OCI-LY3 (cell line): Measurements from ENCODE around the gene FRMPD4.

Source experiments
- EZH2phosphoT487 ChIP-seq: fragments of 200-600 bp; shearing (Covaris generic); IDR thresholded peaks from 2 replicates; pipeline ENCODE4 v1.6.1; 2018; ENCODE audit warnings: antibody characterized with exemption, mixed run types, low read depth
- TF ChIP-seq, protein P1 (sequence below): fragments of 200-600, 300-600 bp; sonication (generic); IDR thresholded peaks from 2 replicates; pipeline ENCODE4 v1.5.1; 2014; ENCODE audit warnings: antibody characterized with exemption, low read length, low read depth

DNA sequence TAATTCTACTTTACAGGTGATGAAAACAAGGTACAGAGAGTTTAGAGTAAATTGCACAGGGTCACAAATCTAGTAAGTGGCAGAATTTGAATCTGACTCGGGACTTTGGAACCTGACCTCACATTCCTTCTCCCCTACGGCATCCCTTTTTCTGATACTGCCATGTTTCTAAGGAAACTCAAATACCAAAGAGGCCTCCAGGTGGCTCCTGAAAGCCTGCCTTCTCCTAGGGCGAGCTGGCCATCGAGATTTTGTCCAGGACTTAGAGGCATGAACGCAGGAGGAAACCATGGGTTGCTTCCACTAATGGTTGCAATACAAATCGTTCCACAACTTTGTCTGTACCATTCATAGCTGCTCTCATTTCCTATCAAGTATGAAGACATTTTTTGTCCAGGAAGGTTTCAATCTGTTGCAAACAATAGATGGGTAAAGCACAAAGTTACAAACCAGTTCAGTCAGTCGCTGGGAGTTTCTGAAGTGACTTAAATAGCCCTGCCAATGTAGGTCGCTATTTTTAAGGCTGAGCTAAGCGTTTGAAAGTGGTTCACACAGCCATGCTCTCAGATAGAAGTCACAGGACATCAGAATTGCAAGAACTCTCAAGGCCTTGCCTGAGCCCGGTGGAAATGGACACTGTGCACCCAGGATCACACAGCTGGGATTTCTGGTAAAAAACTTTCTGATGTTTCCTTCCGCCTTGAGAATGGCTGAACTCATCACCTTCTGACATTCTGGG, 356.3 kb downstream of the FRMPD4 start:
- TF ChIP-seq, protein P1, sequence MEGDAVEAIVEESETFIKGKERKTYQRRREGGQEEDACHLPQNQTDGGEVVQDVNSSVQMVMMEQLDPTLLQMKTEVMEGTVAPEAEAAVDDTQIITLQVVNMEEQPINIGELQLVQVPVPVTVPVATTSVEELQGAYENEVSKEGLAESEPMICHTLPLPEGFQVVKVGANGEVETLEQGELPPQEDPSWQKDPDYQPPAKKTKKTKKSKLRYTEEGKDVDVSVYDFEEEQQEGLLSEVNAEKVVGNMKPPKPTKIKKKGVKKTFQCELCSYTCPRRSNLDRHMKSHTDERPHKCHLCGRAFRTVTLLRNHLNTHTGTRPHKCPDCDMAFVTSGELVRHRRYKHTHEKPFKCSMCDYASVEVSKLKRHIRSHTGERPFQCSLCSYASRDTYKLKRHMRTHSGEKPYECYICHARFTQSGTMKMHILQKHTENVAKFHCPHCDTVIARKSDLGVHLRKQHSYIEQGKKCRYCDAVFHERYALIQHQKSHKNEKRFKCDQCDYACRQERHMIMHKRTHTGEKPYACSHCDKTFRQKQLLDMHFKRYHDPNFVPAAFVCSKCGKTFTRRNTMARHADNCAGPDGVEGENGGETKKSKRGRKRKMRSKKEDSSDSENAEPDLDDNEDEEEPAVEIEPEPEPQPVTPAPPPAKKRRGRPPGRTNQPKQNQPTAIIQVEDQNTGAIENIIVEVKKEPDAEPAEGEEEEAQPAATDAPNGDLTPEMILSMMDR, result no peak
- TF ChIP-seq EZH2phosphoT487, result no peak
